Ascending aorta (tissue), 2 donors: ENCODE measurements around the gene CPNE8. TPM values are rescaled to one million over a fixed set of nuclear protein-coding genes. Genes with fewer than 3 reads are reported as not detected.

ENCODE experiments used
- DNase-seq, 2 donors: peaks; one replicate each; pipeline ENCODE4 v3.0.0-alpha.2; 2019; ENCODE audit warnings: low spot score in 2 of 2
- H3K27ac ChIP-seq, 2 donors: fragments of 200-600 bp; sonication (generic); one replicate each; pipeline ENCODE4 v1.5.1; 2016 to 2017; ENCODE audit warnings: mild to moderate bottlenecking in 1 of 2
- H3K27me3 ChIP-seq: fragments of 200-600 bp; sonication (generic); one replicate; pipeline ENCODE4 v1.5.1; 2017
- H3K36me3 ChIP-seq, 2 donors: fragments of 200-600 bp; sonication (generic); one replicate each; pipeline ENCODE4 v1.5.1; 2016
- H3K4me1 ChIP-seq, 2 donors: fragments of 200-600 bp; sonication (generic); one replicate each; pipeline ENCODE4 v1.5.1; 2016 to 2017; ENCODE audit warnings: mild to moderate bottlenecking in 1 of 2
- H3K4me3 ChIP-seq, 2 donors: fragments of 200-600 bp; sonication (generic); one replicate each; pipeline ENCODE4 v1.5.1; 2016 to 2017; ENCODE audit warnings: mild to moderate bottlenecking in 1 of 2
- H3K9me3 ChIP-seq, 2 donors: fragments of 200-600 bp; sonication (generic); one replicate each; pipeline ENCODE4 v1.5.1; 2016
- intact Hi-C: fragments of 100-400 bp; cut with DNase I; formaldehyde crosslinking; loops from one replicate; pipeline ENCODE4 v1.15.1; 2023
- total RNA-seq: library from RNA; depleted of rRNA; stranded (reverse); fragments of >200 nt; gene quantifications from one replicate; pipeline ENCODE4 v1.1.0, GENCODE V29; 2016
- TF ChIP-seq, protein P1 (sequence below), 3 experiments: fragments of 200-600 bp in 2 of 3; fragments of 450-650 bp in 1 of 3; sonication (generic) in 2 of 3; IDR thresholded peaks; one replicate each; pipeline ENCODE4 v1.5.1; 2016 to 2019; ENCODE audit warnings: antibody characterized with exemption in 3 of 3, mild to moderate bottlenecking in 1 of 3, moderate library complexity in 1 of 3

Gene CPNE8
- total RNA-seq, 1 donor from 2014 or later = 18.6 TPM

DNA sequence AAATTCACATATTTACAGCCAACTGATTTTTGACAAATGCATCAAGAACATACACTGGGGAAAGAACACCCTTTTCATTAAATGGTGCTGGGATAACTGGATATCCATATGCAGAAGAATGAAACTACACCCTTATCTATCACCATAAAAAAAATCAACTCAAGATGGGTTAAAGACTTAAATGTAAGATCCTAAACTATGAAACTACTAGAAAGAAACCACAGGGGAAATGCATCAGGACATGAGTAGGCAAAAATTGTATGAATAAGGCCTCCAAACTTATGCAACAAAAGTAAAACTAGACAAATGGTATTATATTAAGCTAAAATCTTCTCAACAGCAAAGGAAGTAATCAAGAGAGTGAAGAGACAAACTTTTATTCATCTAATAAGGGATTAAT lies 242.6 kb downstream of the CPNE8 start:
- Histone ChIP-seq H3K4me3 (no peak overlapping the region), H3K9me3 (peaks cover 6 to 34% of the 10 kb centered on the region in 2 donors), H3K27ac (no peak overlapping the region), H3K4me1 (no peaks in the 10 kb centered on the region), H3K36me3 (peaks cover 11 to 31% of the 10 kb centered on the region in 2 donors), H3K27me3 (no peaks in the 10 kb centered on the region)
- DNase-seq = no peak
- TF ChIP-seq, protein P1, sequence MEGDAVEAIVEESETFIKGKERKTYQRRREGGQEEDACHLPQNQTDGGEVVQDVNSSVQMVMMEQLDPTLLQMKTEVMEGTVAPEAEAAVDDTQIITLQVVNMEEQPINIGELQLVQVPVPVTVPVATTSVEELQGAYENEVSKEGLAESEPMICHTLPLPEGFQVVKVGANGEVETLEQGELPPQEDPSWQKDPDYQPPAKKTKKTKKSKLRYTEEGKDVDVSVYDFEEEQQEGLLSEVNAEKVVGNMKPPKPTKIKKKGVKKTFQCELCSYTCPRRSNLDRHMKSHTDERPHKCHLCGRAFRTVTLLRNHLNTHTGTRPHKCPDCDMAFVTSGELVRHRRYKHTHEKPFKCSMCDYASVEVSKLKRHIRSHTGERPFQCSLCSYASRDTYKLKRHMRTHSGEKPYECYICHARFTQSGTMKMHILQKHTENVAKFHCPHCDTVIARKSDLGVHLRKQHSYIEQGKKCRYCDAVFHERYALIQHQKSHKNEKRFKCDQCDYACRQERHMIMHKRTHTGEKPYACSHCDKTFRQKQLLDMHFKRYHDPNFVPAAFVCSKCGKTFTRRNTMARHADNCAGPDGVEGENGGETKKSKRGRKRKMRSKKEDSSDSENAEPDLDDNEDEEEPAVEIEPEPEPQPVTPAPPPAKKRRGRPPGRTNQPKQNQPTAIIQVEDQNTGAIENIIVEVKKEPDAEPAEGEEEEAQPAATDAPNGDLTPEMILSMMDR (IDR thresholded peaks at IDR 0.05) = no peak
- intact Hi-C loops = no loop called here

- Histone ChIP-seq H3K27me3 (no peaks in the 10 kb centered on the region), H3K9me3 (no peaks in the 10 kb centered on the region), H3K36me3 (peaks cover 0 to 9% of the 10 kb centered on the region in 2 donors), H3K4me3 (no peak overlapping the region), H3K4me1 (no peaks in the 10 kb centered on the region), H3K27ac (no peak overlapping the region)
- DNase-seq = no peak
- TF ChIP-seq, protein P1 (IDR thresholded peaks at IDR 0.05) = no peak
- intact Hi-C loops = no loop called here
These were observed 251.7 kb downstream of the CPNE8 start for GRCh38 chr12:38653650-38654049.

DNA sequence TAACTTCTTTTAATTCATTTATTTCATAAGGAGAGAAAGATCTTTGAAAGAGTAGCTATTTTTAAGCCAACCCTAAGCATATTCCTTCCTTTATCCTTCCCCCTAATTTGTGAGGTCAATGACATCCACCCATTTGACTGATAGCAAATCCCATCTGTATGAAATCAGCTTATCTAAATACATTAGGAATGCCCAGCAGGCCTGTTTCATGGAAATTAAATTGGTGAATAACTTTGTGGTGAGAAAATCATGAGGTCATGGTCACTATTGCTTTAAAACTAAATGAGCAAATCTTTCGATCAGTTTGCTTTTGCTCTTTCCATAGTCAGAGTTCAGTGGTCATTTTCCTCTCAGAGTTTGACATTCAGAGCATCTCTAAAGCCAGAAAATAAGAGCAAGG lies 256.6 kb downstream of the CPNE8 start:
- Histone ChIP-seq H3K9me3 (no peaks in the 10 kb centered on the region), H3K27me3 (no peaks in the 10 kb centered on the region), H3K27ac (no peak overlapping the region), H3K4me1 (no peaks in the 10 kb centered on the region), H3K36me3 (peaks cover 0 to 6% of the 10 kb centered on the region in 2 donors), H3K4me3 (no peak overlapping the region)
- no peak for DNase-seq
- intact Hi-C loops = no loop called here
- TF ChIP-seq, protein P1 (IDR thresholded peaks at IDR 0.05) = no peak

- intact Hi-C loops = no loop called here
- TF ChIP-seq, protein P1 (IDR thresholded peaks at IDR 0.05) = no peak
- Histone ChIP-seq H3K27me3 (no peaks in the 10 kb centered on the region), H3K9me3 (no peaks in the 10 kb centered on the region), H3K4me3 (no peak overlapping the region), H3K27ac (no peak overlapping the region), H3K4me1 (no peaks in the 10 kb centered on the region), H3K36me3 (no peaks in the 10 kb centered on the region)
- no peak for DNase-seq
These were observed 259.2 kb downstream of the CPNE8 start for GRCh38 chr12:38646146-38646545.

GRCh38 chr12:38639625-38640024 lies 265.8 kb downstream of the CPNE8 start:
- no peaks in the 10 kb centered on the region for H3K36me3 ChIP-seq
- no peak overlapping the region for H3K4me3 ChIP-seq
- no peak overlapping the region for H3K27ac ChIP-seq
- H3K4me1 ChIP-seq = no peaks in the 10 kb centered on the region
- TF ChIP-seq, protein P1 (IDR thresholded peaks at IDR 0.05) = no peak
- DNase-seq = no peak
- no peaks in the 10 kb centered on the region for H3K27me3 ChIP-seq
- intact Hi-C loops = no loop called here
- H3K9me3 ChIP-seq = no peaks in the 10 kb centered on the region

- no peak for DNase-seq
- intact Hi-C loops = no loop called here
- Histone ChIP-seq H3K9me3 (no peaks in the 10 kb centered on the region), H3K27ac (no peak overlapping the region), H3K27me3 (no peaks in the 10 kb centered on the region), H3K4me3 (no peak overlapping the region), H3K4me1 (no peaks in the 10 kb centered on the region), H3K36me3 (no peaks in the 10 kb centered on the region)
- TF ChIP-seq, protein P1 (IDR thresholded peaks at IDR 0.05) = no peak
These were observed 267.0 kb downstream of the CPNE8 start for GRCh38 chr12:38638401-38638800.
